HEK293 (cell line): ENCODE data around the gene TEKTIP1.
A peak's percentile ranks its signal among the peaks of the same experiment; 100 is the strongest.

Source experiments
- IKZF3 ChIP-seq: fragments of 450-650 bp; IDR thresholded peaks from 2 replicates; pipeline ENCODE4 v1.5.0; 2018; ENCODE audit warnings: missing biosample characterization, mild to moderate bottlenecking, missing genetic modification characterization, moderate library complexity
- SP3 ChIP-seq: fragments of 450-650 bp; formaldehyde crosslinking; IDR thresholded peaks from 2 replicates; pipeline ENCODE4 v1.5.1; 2016; ENCODE audit warnings: missing biosample characterization, missing genetic modification characterization
- WT1 ChIP-seq: fragments of 450-650 bp; formaldehyde crosslinking; IDR thresholded peaks from 2 replicates; pipeline ENCODE4 v1.5.1; 2016; ENCODE audit warnings: missing biosample characterization, missing genetic modification characterization
- ZFHX2 ChIP-seq: fragments of 450-650 bp; formaldehyde crosslinking; conservative IDR thresholded peaks from 2 replicates; pipeline ENCODE4 v1.5.1; 2016; ENCODE audit warnings: missing biosample characterization, missing genetic modification characterization
- ZNF157 ChIP-seq: fragments of 450-650 bp; formaldehyde crosslinking; IDR thresholded peaks from 2 replicates; pipeline ENCODE4 v1.5.1; 2016; ENCODE audit warnings: missing biosample characterization, missing genetic modification characterization
- ZNF16 ChIP-seq: fragments of 450-650 bp; formaldehyde crosslinking; IDR thresholded peaks from 2 replicates; pipeline ENCODE4 v1.5.1; 2016; ENCODE audit warnings: low read depth, missing biosample characterization, missing genetic modification characterization
- ZNF391 ChIP-seq: fragments of 450-650 bp; formaldehyde crosslinking; IDR thresholded peaks from 2 replicates; pipeline ENCODE4 v1.5.1; 2016; ENCODE audit warnings: low read depth, missing biosample characterization, missing genetic modification characterization, borderline replicate concordance
- ZNF514 ChIP-seq: fragments of 450-650 bp; formaldehyde crosslinking; IDR thresholded peaks from 2 replicates; pipeline ENCODE4 v1.5.1; 2016; ENCODE audit warnings: missing biosample characterization, missing genetic modification characterization
- ZNF544 ChIP-seq: fragments of 450-650 bp; formaldehyde crosslinking; IDR thresholded peaks from 2 replicates; pipeline ENCODE4 v1.5.0; 2017; ENCODE audit warnings: missing biosample characterization, missing genetic modification characterization
- ZNF560 ChIP-seq: fragments of 450-650 bp; formaldehyde crosslinking; IDR thresholded peaks from 2 replicates; pipeline ENCODE4 v1.5.1; 2017; ENCODE audit warnings: missing biosample characterization, missing genetic modification characterization, borderline replicate concordance
- ZNF596 ChIP-seq: fragments of 450-650 bp; IDR thresholded peaks from 2 replicates; pipeline ENCODE4 v1.5.0; 2018; ENCODE audit warnings: missing biosample characterization, mild to moderate bottlenecking, missing genetic modification characterization, moderate library complexity
- ZNF843 ChIP-seq: fragments of 450-650 bp; formaldehyde crosslinking; IDR thresholded peaks from 2 replicates; pipeline ENCODE4 v1.5.1; 2016; ENCODE audit warnings: missing biosample characterization, missing genetic modification characterization
- ZSCAN30 ChIP-seq: fragments of 450-650 bp; IDR thresholded peaks from 2 replicates; pipeline ENCODE4 v1.5.1; 2018; ENCODE audit warnings: missing biosample characterization, mild to moderate bottlenecking, missing genetic modification characterization, moderate library complexity
- ZXDB ChIP-seq: fragments of 450-650 bp; formaldehyde crosslinking; IDR thresholded peaks from 2 replicates; pipeline ENCODE4 v1.5.1; 2016; ENCODE audit warnings: missing biosample characterization, missing genetic modification characterization
- TF ChIP-seq, protein P1 (sequence below): fragments of 450-650 bp; IDR thresholded peaks from 2 replicates; pipeline ENCODE4 v1.5.1; 2018; ENCODE audit warnings: missing biosample characterization, missing genetic modification characterization
- TF ChIP-seq, protein P2 (sequence below): IDR thresholded peaks from 2 replicates; pipeline ENCODE4 v1.6.1; 2011; ENCODE audit warnings: mild to moderate bottlenecking, low read depth, low read length, borderline replicate concordance
- TF ChIP-seq, protein P3 (sequence below): fragments of 450-650 bp; formaldehyde crosslinking; IDR thresholded peaks from 2 replicates; pipeline ENCODE4 v1.5.1; 2016; ENCODE audit warnings: missing biosample characterization, missing genetic modification characterization, borderline replicate concordance
- TF ChIP-seq, protein P4 (sequence below): fragments of 450-650 bp; formaldehyde crosslinking; IDR thresholded peaks from 2 replicates; pipeline ENCODE4 v1.5.1; 2016; ENCODE audit warnings: missing biosample characterization, missing genetic modification characterization
- TF ChIP-seq, protein P5 (sequence below): fragments of 450-650 bp; formaldehyde crosslinking; IDR thresholded peaks from 2 replicates; pipeline ENCODE4 v1.5.0; 2017; ENCODE audit warnings: missing biosample characterization, missing genetic modification characterization, borderline replicate concordance
- TF ChIP-seq, protein P6 (sequence below): fragments of 450-650 bp; formaldehyde crosslinking; IDR thresholded peaks from 2 replicates; pipeline ENCODE4; 2016; ENCODE audit warnings: missing biosample characterization, missing genetic modification characterization
- TF ChIP-seq, protein P7 (sequence below): fragments of 450-650 bp; formaldehyde crosslinking; IDR thresholded peaks from 2 replicates; pipeline ENCODE4 v1.5.1; 2016; ENCODE audit warnings: missing biosample characterization, missing genetic modification characterization, borderline replicate concordance

TEKTIP1 gene

DNA sequence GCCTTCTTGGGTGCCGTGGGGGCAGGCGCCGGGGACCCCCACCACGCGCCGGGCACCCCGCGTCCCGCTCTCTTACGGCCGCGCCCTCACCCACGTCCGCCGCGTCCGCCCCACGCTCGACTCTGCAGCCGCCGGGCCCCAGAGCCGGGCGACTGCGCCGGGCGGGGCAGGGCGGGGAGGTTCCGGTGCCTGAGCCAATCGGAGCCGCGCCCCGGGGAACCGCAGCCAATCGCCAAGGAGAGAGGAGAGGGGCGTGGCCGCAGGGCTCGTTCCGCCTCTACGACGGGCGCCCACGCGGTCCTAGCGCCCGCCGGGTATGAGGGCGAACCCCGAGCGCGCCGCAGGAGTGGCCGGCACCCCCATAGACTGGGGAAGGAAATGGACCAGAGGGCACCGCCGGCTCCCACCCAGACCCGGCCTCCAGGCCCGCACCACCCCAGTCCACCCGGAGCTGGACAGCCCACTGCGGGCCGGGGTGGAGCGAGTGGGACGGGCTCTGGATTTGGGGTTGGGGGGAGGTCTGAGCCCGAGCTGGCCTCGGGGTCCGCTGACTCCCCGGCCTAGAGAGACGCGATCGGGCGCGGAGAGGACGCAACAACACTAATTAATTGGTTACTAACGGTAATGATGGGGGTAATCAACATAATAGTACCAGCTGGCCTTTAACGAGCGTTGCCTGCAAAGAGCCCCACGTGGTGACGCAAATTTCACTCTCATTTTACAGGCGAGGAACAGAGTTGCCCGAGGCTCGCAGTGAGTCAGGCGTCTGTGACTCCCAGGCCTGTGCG is 18.7 kb downstream of the TEKTIP1 start, which contains the start of gene MFSD12 (continued):
- TF ChIP-seq ZNF843 (tag by site-specific recombination) (peak; percentile 59; the same call in 1 of the 2 replicates), WT1 (tag by site-specific recombination) (peak; percentile 73), ZSCAN30 (tag by site-specific recombination) (no peak; the same call in 1 of the 2 replicates), ZNF560 (no peak), SP3 (tag by site-specific recombination) (peak; percentile 98), IKZF3 (tag by site-specific recombination) (no peak), ZXDB (tag by site-specific recombination) (peak; percentile 67; the same call in 1 of the 2 replicates), ZFHX2 (peak; percentile 74), ZNF157 (tag by site-specific recombination) (no peak), ZNF596 (tag by site-specific recombination) (no peak), ZNF544 (tag by site-specific recombination) (no peak), ZNF514 (no peak), ZNF391 (tag by site-specific recombination) (peak; percentile 78; the same call in 1 of the 2 replicates), ZNF16 (tag by site-specific recombination) (no peak)
- TF ChIP-seq, protein P1, sequence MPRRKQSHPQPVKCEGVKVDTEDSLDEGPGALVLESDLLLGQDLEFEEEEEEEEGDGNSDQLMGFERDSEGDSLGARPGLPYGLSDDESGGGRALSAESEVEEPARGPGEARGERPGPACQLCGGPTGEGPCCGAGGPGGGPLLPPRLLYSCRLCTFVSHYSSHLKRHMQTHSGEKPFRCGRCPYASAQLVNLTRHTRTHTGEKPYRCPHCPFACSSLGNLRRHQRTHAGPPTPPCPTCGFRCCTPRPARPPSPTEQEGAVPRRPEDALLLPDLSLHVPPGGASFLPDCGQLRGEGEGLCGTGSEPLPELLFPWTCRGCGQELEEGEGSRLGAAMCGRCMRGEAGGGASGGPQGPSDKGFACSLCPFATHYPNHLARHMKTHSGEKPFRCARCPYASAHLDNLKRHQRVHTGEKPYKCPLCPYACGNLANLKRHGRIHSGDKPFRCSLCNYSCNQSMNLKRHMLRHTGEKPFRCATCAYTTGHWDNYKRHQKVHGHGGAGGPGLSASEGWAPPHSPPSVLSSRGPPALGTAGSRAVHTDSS, result no peak
- TF ChIP-seq, protein P2, sequence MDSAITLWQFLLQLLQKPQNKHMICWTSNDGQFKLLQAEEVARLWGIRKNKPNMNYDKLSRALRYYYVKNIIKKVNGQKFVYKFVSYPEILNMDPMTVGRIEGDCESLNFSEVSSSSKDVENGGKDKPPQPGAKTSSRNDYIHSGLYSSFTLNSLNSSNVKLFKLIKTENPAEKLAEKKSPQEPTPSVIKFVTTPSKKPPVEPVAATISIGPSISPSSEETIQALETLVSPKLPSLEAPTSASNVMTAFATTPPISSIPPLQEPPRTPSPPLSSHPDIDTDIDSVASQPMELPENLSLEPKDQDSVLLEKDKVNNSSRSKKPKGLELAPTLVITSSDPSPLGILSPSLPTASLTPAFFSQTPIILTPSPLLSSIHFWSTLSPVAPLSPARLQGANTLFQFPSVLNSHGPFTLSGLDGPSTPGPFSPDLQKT, result peak; percentile 81; the same call in 1 of the 2 replicates
- TF ChIP-seq, protein P3, sequence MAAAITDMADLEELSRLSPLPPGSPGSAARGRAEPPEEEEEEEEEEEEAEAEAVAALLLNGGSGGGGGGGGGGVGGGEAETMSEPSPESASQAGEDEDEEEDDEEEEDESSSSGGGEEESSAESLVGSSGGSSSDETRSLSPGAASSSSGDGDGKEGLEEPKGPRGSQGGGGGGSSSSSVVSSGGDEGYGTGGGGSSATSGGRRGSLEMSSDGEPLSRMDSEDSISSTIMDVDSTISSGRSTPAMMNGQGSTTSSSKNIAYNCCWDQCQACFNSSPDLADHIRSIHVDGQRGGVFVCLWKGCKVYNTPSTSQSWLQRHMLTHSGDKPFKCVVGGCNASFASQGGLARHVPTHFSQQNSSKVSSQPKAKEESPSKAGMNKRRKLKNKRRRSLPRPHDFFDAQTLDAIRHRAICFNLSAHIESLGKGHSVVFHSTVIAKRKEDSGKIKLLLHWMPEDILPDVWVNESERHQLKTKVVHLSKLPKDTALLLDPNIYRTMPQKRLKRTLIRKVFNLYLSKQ (tag by site-specific recombination), result no peak
- TF ChIP-seq, protein P4, sequence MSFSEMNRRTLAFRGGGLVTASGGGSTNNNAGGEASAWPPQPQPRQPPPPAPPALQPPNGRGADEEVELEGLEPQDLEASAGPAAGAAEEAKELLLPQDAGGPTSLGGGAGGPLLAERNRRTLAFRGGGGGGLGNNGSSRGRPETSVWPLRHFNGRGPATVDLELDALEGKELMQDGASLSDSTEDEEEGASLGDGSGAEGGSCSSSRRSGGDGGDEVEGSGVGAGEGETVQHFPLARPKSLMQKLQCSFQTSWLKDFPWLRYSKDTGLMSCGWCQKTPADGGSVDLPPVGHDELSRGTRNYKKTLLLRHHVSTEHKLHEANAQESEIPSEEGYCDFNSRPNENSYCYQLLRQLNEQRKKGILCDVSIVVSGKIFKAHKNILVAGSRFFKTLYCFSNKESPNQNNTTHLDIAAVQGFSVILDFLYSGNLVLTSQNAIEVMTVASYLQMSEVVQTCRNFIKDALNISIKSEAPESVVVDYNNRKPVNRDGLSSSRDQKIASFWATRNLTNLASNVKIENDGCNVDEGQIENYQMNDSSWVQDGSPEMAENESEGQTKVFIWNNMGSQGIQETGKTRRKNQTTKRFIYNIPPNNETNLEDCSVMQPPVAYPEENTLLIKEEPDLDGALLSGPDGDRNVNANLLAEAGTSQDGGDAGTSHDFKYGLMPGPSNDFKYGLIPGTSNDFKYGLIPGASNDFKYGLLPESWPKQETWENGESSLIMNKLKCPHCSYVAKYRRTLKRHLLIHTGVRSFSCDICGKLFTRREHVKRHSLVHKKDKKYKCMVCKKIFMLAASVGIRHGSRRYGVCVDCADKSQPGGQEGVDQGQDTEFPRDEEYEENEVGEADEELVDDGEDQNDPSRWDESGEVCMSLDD (tag by site-specific recombination), result peak; percentile 100
- TF ChIP-seq, protein P5, sequence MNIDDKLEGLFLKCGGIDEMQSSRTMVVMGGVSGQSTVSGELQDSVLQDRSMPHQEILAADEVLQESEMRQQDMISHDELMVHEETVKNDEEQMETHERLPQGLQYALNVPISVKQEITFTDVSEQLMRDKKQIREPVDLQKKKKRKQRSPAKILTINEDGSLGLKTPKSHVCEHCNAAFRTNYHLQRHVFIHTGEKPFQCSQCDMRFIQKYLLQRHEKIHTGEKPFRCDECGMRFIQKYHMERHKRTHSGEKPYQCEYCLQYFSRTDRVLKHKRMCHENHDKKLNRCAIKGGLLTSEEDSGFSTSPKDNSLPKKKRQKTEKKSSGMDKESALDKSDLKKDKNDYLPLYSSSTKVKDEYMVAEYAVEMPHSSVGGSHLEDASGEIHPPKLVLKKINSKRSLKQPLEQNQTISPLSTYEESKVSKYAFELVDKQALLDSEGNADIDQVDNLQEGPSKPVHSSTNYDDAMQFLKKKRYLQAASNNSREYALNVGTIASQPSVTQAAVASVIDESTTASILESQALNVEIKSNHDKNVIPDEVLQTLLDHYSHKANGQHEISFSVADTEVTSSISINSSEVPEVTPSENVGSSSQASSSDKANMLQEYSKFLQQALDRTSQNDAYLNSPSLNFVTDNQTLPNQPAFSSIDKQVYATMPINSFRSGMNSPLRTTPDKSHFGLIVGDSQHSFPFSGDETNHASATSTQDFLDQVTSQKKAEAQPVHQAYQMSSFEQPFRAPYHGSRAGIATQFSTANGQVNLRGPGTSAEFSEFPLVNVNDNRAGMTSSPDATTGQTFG (tag by site-specific recombination), result no peak
- TF ChIP-seq, protein P6, sequence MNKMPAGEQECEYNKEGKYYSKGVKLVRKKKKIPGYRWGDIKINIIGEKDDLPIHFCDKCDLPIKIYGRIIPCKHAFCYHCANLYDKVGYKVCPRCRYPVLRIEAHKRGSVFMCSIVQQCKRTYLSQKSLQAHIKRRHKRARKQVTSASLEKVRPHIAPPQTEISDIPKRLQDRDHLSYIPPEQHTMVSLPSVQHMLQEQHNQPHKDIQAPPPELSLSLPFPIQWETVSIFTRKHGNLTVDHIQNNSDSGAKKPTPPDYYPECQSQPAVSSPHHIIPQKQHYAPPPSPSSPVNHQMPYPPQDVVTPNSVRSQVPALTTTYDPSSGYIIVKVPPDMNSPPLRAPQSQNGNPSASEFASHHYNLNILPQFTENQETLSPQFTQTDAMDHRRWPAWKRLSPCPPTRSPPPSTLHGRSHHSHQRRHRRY (tag by site-specific recombination), result no peak
- TF ChIP-seq, protein P7, sequence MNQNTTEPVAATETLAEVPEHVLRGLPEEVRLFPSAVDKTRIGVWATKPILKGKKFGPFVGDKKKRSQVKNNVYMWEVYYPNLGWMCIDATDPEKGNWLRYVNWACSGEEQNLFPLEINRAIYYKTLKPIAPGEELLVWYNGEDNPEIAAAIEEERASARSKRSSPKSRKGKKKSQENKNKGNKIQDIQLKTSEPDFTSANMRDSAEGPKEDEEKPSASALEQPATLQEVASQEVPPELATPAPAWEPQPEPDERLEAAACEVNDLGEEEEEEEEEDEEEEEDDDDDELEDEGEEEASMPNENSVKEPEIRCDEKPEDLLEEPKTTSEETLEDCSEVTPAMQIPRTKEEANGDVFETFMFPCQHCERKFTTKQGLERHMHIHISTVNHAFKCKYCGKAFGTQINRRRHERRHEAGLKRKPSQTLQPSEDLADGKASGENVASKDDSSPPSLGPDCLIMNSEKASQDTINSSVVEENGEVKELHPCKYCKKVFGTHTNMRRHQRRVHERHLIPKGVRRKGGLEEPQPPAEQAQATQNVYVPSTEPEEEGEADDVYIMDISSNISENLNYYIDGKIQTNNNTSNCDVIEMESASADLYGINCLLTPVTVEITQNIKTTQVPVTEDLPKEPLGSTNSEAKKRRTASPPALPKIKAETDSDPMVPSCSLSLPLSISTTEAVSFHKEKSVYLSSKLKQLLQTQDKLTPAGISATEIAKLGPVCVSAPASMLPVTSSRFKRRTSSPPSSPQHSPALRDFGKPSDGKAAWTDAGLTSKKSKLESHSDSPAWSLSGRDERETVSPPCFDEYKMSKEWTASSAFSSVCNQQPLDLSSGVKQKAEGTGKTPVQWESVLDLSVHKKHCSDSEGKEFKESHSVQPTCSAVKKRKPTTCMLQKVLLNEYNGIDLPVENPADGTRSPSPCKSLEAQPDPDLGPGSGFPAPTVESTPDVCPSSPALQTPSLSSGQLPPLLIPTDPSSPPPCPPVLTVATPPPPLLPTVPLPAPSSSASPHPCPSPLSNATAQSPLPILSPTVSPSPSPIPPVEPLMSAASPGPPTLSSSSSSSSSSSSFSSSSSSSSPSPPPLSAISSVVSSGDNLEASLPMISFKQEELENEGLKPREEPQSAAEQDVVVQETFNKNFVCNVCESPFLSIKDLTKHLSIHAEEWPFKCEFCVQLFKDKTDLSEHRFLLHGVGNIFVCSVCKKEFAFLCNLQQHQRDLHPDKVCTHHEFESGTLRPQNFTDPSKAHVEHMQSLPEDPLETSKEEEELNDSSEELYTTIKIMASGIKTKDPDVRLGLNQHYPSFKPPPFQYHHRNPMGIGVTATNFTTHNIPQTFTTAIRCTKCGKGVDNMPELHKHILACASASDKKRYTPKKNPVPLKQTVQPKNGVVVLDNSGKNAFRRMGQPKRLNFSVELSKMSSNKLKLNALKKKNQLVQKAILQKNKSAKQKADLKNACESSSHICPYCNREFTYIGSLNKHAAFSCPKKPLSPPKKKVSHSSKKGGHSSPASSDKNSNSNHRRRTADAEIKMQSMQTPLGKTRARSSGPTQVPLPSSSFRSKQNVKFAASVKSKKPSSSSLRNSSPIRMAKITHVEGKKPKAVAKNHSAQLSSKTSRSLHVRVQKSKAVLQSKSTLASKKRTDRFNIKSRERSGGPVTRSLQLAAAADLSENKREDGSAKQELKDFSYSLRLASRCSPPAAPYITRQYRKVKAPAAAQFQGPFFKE (tag by site-specific recombination), result no peak
